GM12891 (cell line): ENCODE results near the gene DPH1.

Experiments used
- PAX5 ChIP-seq: IDR thresholded peaks from 2 replicates; pipeline ENCODE4 v1.6.1; 2011; ENCODE audit warnings: low read length, moderate library complexity, mild to moderate bottlenecking; ENCODE audit not compliant: insufficient read depth, severe bottlenecking
- POLR2A ChIP-seq: IDR thresholded peaks from 2 replicates; pipeline ENCODE4 v1.6.1; 2011; ENCODE audit warnings: low read depth, low read length, control low read depth
- POLR2AphosphoS5 ChIP-seq: IDR thresholded peaks from 2 replicates; pipeline ENCODE4 v1.6.1; 2011; ENCODE audit warnings: low read depth, low read length, control low read depth
- SPI1 ChIP-seq: IDR thresholded peaks from 2 replicates; pipeline ENCODE4 v1.6.1; 2011; ENCODE audit warnings: low read depth, low read length, control low read depth
- TAF1 ChIP-seq: IDR thresholded peaks from 2 replicates; pipeline ENCODE4 v1.6.1; 2011; ENCODE audit warnings: low read depth, low read length, control low read depth

- TF ChIP-seq POLR2A = peak; percentile 88
- TF ChIP-seq POLR2AphosphoS5 = peak; percentile 83
- peak; percentile 27; the same call in 1 of the 2 replicates for TF ChIP-seq SPI1
- TF ChIP-seq TAF1 = peak; percentile 91
- TF ChIP-seq PAX5 = peak; percentile 76
Observed at GRCh38 chr17:2041561-2042389, 11.8 kb downstream of the DPH1 start, which contains the start of gene OVCA2.
